A549 (cell line): Measurements from ENCODE around the gene DERL3.

Experiments
- BHLHE40 ChIP-seq: IDR thresholded peaks from 2 replicates; pipeline ENCODE4 v1.6.1; 2012; ENCODE audit warnings: low read depth, low read length, inconsistent platforms
- CHD2 ChIP-seq: fragments of 150-350 bp; IDR thresholded peaks from 2 replicates; pipeline ENCODE4 v1.6.1; 2014; ENCODE audit warnings: low read length; ENCODE audit not compliant: partially characterized antibody
- EP300 ChIP-seq, 2 experiments: fragments of >200 bp; sonication (Bioruptor Twin); formaldehyde crosslinking; IDR thresholded peaks; 2 replicates in 1 of 2; 3 replicates in 1 of 2; pipeline ENCODE4 v1.6.1; 2016 to 2017
- JUNB ChIP-seq: fragments of >200 bp; sonication (Bioruptor Twin); formaldehyde crosslinking; IDR thresholded peaks from 2 replicates; pipeline ENCODE4 v1.6.1; 2016
- KDM5A ChIP-seq: fragments of 200-600 bp; sonication (generic); IDR thresholded peaks from 2 replicates; pipeline ENCODE4 v1.6.1; 2016; ENCODE audit warnings: antibody characterized with exemption, mild to moderate bottlenecking
- NR3C1 ChIP-seq: fragments of >200 bp; sonication (Bioruptor Twin); formaldehyde crosslinking; IDR thresholded peaks from 3 replicates; pipeline ENCODE4 v1.6.1; 2017
- POLR2A ChIP-seq: IDR thresholded peaks from 2 replicates; pipeline ENCODE4 v1.6.1; 2012; ENCODE audit warnings: mild to moderate bottlenecking, low read length
- RAD21 ChIP-seq, 2 experiments: fragments of >200 bp in 1 of 2; sonication (Bioruptor Twin) in 1 of 2; formaldehyde crosslinking in 1 of 2; IDR thresholded peaks in 1 of 2; conservative IDR thresholded peaks in 1 of 2; 2 replicates in 1 of 2; 3 replicates in 1 of 2; pipeline ENCODE4 v1.6.1; 2012 to 2018; ENCODE audit warnings: inconsistent platforms in 1 of 2
- RNF2 ChIP-seq: fragments of 200-600 bp; sonication (generic); IDR thresholded peaks from 2 replicates; pipeline ENCODE4 v1.6.1; 2016; ENCODE audit warnings: low read depth, mild to moderate bottlenecking, antibody characterized with exemption, moderate library complexity, borderline replicate concordance
- TF ChIP-seq, protein P1 (sequence below): fragments of >200 bp; sonication (Bioruptor Twin); formaldehyde crosslinking; IDR thresholded peaks from 3 replicates; pipeline ENCODE4 v1.5.1; 2016
- TF ChIP-seq, protein P2 (sequence below): fragments of 150-350 bp; IDR thresholded peaks from 2 replicates; pipeline ENCODE4 v1.6.1; 2014; ENCODE audit warnings: low read depth, mild to moderate bottlenecking, low read length

DNA sequence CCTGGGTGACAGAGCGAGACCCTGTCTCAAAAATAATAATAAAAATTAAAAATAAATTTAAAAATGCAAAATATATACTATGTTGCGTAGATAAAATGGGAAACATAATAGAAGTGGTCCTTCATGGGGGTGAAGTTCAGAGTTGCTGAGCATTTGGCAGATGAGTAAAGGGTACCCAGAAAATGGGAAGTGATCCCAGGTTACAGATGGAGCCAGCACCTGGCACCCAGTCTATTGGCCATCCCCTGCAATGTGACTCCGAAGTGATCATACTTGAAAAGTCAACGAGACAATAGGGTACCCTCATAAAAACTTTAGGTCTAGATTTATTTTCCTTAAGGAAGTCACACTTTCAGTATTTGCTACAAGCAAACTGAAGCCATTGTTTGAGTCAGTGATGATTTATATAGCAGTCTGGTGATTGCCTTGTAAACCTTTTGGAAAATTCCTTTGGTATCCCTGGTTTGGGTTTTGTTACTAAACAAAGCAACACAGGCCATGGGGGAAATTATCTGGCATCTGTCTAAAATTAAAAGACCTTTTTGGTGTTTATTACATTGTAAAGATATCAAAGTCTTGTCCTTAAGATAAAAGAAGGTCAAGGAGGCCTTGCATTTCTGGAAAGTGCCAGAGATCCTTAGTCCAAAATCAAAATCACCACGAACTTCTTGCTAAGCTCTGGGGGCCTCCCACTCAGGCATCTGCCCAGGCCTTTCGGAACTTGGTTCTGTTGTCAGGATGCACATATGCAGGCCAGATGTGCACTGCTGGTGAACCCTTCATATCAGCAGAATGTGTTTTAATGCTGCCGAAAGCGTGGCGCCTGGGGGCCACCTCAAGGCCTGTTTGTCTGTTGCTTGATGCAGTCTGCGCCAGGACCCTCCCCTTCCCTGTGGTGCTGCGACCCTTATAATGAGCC, 47.7 kb downstream of the DERL3 start:
- TF ChIP-seq, protein P1, sequence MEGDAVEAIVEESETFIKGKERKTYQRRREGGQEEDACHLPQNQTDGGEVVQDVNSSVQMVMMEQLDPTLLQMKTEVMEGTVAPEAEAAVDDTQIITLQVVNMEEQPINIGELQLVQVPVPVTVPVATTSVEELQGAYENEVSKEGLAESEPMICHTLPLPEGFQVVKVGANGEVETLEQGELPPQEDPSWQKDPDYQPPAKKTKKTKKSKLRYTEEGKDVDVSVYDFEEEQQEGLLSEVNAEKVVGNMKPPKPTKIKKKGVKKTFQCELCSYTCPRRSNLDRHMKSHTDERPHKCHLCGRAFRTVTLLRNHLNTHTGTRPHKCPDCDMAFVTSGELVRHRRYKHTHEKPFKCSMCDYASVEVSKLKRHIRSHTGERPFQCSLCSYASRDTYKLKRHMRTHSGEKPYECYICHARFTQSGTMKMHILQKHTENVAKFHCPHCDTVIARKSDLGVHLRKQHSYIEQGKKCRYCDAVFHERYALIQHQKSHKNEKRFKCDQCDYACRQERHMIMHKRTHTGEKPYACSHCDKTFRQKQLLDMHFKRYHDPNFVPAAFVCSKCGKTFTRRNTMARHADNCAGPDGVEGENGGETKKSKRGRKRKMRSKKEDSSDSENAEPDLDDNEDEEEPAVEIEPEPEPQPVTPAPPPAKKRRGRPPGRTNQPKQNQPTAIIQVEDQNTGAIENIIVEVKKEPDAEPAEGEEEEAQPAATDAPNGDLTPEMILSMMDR = no peak
- TF ChIP-seq BHLHE40 (no peak), NR3C1 (no peak), RNF2 (no peak), CHD2 (no peak), EP300 (IDR thresholded peaks at IDR 0.05) (no peak), JUNB (no peak), KDM5A (no peak), RAD21 (conservative IDR thresholded peaks at IDR 0.05 in 1 of 2, IDR thresholded peaks at IDR 0.05 in 1 of 2) (no peak), POLR2A (no peak)
- TF ChIP-seq, protein P2, sequence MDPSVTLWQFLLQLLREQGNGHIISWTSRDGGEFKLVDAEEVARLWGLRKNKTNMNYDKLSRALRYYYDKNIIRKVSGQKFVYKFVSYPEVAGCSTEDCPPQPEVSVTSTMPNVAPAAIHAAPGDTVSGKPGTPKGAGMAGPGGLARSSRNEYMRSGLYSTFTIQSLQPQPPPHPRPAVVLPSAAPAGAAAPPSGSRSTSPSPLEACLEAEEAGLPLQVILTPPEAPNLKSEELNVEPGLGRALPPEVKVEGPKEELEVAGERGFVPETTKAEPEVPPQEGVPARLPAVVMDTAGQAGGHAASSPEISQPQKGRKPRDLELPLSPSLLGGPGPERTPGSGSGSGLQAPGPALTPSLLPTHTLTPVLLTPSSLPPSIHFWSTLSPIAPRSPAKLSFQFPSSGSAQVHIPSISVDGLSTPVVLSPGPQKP = no peak
